ENCODE data around the gene CNPY3.

Gene CNPY3

DNA sequence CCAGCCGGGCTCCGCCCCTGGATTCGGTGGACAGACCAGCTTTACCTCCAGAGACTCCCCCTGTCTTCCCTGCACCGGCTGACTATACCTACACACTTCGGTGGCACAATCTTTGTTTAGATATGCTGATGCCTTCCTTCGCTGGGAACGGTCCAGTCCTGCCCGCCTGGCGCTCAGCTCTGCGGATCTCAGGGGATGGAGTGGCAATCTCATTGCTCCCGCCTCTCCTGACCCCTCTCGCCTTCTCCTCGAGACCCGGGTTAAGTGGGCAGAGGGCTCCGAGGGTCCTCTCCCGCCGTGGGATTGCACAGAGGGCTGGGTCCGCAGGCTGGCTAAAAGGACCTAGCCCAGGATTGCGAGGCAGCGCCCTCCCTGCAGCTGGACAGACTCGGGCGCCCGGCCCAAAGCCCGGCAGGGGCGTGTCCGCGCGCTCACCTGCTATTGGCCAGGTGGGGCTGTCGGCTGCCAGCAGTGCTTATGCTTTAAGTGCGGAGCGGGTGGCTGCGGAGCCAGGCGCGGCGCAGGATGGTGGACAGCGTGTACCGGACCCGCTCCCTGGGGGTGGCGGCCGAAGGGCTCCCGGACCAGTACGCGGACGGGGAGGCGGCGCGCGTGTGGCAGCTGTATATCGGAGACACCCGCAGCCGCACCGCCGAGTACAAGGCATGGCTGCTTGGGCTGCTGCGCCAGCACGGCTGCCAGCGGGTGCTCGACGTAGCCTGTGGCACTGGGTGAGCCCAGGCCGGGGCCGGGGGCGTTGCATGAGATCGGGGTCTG is 31.2 kb downstream of the CNPY3 start, which contains the start of gene GNMT:
GNMT (plus strand) TSS at position 512 of the 777 bp plus-strand sequence; CDS start at position 526, 14 bp downstream.
- no peak for DNase-seq (ENCODE audit: low read depth in 2 of 2)

DNA sequence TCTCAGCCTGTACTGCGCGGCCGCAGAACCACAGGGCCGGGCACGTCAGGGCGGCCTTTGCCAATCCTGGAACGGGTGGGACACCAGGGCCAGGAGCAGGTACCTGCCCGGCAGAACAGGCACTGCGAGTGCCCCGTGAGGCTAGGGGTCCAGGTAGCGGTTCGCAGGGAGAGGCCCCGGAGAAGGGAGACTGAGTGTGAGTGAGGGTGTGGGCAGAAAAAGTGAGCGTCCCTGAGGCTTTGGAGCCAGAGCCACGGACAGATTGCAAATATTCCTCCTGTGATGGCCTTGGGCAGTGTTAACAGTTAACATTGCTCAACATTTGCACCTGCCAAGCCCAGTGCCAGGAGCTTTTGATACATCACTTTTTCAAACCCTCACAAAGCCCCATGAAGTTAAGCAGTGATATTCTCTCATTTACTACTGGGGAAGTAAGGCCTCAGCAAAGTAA is 31.8 kb downstream of the CNPY3 start:
- no peak for DNase-seq (ENCODE audit: low read depth in 2 of 2)

DNA sequence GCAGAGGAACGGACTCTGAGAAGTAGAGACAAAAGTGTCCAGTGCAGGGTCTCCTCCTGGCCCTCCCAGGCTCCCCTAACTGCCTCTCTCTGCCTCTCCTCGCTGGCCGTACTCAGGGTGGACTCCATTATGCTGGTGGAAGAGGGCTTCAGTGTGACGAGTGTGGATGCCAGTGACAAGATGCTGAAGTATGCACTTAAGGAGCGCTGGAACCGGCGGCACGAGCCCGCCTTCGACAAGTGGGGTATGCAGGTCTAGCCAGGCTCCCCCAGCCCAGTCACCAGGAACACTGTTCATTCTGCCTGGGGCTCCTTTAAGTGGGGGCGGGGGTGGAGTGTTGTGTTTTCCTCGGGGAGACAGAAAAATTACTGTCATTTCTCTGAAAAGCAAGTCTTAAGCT is 32.8 kb downstream of the CNPY3 start:
- no peak for DNase-seq (ENCODE audit: low read depth in 2 of 2)

DNA sequence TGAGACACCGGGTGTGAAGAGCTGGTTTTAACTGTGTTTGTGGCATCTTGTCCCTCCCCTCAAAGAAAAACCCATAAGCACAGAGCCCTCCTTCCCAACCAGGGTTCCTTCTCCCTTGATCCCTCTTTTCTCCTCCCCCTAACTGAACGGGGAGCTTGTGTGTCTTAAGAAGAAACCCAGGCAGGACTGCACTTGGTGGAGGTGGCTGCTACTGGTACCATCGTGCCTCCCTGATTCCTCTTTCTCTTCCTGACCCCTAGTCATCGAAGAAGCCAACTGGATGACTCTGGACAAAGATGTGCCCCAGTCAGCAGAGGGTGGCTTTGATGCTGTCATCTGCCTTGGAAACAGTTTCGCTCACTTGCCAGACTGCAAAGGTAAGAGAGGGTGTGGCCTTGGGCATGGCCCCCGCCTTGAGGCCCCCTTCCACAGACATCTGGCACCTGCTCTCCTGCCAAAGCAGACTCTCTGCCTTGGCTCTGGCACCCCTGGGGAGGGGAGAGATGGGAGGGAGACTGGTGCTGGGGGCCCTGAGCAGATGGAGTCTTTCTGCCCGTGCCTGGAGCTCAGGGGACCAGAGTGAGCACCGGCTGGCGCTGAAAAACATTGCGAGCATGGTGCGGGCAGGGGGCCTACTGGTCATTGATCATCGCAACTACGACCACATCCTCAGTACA is 33.4 kb downstream of the CNPY3 start:
- no peak for DNase-seq (ENCODE audit: low read depth in 2 of 2)

DNA sequence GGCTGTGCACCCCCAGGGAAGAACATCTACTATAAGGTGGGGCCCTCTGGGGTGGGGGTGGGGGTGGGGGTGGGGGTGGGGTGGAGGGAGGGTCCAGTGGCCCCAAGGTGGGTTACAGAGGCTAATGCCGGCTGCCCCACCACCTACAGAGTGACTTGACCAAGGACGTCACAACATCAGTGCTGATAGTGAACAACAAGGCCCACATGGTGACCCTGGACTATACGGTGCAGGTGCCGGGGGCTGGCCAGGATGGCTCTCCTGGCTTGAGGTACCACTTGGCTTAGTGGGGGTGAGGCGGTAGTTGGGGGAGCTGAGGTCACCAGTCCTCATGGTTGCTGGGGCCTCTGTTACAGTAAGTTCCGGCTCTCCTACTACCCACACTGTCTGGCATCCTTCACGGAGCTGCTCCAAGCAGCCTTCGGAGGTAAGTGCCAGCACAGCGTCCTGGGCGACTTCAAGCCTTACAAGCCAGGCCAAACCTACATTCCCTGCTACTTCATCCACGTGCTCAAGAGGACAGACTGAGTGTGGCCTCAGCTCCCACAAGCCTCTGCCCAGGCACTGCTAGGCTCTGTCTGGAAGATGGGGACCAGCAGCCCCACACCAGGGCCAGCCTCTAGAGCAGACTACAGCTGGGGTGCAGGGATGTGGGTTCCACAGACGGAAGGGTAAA is 34.0 kb downstream of the CNPY3 start:
- DNase-seq (ENCODE audit: low read depth in 2 of 2), result no peak

DNA sequence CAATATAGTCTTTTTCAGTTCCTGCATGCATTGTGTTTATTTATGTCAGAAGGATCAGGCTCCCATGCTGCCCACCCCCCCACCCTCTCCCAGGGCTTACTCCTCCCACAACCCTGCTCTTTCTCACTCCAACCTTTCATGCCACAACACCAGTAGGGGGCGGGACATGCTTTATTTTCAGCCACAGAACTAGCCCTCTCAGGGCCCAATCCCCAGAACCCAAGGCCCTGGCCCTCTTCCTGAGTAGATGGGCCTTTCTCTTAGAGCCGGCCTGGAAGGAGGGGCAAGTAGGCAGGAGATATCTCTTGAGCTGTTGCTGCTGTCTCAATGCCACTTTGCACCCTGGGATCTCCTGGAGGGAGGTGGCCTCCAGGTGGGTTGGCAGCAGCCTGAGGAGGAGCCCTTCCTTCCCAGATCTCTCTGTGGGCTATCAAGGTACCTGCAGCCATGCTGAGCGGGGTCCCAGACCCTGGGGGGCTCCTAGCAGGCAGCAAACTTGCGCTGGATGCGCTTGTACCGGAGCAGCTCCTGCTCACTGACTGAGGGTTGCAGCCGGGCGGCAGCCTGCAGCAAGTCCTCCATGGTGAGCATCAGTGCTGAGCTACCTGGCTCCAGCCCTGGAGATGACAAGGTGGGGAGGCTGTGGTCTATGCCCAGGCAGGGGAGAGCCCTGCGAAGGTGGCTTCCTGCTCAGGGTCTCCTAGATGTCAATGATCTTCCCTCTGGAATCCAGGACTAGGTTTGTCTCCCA is 34.8 kb downstream of the CNPY3 start:
- DNase-seq (ENCODE audit: low read depth in 2 of 2), result peak in 1 of 2 donors; percentile 19

DNA sequence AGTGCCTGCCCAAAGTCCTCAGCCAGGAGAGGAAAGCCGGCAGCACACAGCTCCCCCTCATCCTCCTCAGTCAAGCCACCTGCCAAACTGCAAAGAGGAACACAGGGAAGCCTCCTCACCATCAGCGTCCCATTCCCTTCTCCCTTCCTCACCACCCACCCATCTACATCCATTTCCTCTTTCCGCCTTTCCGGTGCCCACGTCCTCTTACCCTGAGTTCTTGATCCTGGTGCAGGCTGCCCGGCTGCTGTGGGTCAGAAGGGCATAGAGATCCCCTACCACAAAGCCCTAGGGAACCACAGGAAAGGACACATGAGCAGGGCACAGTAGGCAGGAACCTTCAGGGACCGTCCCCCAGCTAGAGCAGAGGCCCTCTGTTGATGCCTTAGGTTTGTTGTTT is 37.3 kb downstream of the CNPY3 start:
- no peak for DNase-seq (ENCODE audit: low read depth in 2 of 2)

DNA sequence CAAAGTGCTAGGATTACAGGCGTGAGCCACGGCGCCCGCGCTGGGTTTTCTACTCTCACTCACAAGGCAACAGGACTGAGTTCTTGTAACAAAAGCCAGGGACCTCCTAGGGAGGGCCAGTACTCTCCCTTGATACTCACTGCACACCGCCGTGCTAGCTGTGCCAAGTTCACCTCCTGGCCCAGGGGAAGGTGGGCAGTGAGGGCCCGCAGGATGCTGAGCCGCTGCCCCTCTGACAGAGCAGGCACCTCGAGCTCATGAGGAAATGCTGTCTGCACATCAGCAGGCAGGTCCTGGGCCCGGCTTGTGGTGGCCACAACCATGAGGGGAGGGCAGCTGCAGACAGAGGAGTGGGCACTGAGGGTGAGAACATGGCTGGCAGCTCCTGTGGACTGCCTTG is 37.9 kb downstream of the CNPY3 start:
- DNase-seq (ENCODE audit: low read depth in 2 of 2), result no peak

DNA sequence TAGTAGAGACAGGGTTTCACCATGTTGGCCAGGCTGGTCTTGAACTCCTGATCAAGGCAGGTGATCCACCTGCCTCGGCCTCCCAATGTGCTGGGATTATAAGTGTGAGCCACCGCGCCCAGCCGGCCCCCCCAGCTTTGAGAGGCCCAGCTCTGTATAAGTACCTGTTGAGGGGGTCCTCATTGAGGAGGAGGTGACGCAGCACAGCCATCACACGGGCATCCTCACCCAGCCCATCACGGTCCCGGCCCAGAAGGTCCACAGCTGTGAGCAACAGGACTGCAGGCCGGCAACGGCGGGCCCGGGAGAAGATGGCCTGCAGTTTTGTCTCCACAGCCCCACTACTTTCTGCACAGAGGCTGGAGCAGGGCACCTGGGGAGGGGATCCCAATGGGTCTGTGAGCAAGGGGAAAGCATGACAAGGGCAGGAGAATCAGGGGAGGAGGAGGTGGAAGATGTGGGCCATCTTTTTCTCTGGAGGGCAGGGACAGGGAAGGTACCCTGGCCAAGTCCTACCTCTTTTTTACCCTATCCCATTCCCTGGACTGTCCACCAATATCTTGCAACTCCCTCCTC is 38.9 kb downstream of the CNPY3 start:
- DNase-seq (ENCODE audit: low read depth in 2 of 2), result no peak

DNA sequence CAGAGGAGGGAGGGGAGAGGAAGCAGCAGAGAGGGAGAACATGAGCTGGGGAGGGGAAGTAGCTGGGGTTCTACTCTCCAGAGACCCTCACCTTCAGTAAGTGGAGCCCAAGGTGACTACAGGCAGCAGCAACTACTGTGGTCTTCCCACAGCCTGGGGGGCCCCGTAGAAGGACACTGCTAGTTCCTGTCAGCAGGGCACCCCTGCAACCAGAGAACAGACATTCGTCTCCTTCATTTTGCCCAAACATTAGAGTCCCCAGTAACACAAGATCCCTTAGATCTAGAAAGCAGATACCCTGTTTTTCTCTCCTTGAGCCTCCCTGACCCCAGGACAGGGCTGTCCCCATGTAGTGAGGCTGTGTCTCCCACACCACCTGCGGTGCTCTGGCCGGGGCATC is 39.5 kb downstream of the CNPY3 start:
- DNase-seq (ENCODE audit: low read depth in 2 of 2), result no peak

DNA sequence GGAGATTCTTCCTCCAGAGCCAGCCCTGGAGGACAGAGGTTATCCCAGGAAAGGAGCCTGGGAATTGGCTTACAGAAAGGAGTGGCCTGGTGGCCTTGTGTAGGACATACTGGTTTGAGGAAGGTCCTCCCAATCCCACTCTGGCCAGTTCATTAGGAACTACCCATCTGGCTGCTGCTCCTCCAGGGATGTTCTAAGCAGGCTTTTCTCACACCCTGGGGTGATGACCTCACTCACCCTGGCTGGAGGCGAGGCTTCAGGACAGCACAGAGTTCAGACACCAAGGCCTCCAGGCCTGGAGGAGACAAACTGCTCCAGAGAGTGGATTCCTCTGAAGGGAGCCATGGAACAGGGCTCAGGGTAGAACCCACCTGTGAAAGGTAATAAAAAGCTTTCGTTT is 40.2 kb downstream of the CNPY3 start:
- DNase-seq (ENCODE audit: low read depth in 2 of 2), result no peak

DNA sequence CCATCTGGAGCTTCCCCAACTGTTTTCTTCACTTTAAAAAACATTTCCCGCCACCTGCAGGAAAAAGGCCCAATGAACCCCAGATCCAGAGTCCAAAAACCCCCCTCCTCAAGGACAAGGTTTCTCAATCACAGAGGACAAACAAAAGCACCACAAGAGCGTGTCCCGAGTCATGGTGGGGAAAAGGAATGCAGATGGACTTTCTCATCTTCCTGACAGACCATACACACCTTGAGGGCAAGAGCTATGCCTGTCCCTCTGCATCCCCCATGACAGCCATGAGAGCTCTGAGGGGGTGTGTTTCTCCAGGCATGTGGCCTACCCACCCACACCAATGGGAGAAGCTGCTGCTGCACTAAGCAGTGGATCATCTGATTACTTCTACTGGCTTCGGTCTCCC is 40.7 kb downstream of the CNPY3 start:
- no peak for DNase-seq (ENCODE audit: low read depth in 2 of 2)

DNA sequence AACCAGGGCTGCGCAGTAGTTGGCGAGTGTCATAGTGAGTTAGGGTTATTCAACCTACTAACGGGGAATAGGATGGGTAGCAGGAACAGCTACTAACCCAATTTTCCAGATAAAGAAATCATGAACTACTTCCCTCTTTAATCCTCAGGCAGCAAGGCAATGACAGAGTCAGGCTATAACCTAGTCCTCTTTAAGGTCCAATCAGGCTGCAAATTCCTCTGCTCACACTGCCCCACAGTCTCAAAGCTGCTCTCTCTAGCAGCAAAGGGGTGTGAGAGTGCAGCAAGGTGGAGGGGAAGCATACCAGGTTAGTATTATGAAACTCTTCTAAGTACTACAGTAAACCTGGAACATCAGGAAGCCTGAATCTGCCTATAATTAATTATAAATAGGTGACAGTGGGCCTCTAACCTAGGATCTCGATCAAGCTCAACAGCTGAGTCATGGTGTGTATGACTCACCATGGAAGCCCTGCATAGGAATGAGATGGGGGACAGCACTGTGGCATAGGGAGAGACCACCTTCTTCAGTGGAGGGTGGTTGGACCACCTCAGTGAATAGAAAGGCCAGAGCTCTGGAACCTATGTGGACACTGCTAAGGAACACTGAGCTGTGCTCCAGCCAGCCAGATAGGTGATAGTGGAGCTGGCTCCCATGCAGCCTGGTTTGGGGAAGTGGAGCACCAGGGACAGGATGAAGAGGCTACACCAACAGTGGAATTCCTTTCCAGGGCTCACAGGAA is 41.8 kb downstream of the CNPY3 start:
- no peak for DNase-seq (ENCODE audit: low read depth in 2 of 2)

DNA sequence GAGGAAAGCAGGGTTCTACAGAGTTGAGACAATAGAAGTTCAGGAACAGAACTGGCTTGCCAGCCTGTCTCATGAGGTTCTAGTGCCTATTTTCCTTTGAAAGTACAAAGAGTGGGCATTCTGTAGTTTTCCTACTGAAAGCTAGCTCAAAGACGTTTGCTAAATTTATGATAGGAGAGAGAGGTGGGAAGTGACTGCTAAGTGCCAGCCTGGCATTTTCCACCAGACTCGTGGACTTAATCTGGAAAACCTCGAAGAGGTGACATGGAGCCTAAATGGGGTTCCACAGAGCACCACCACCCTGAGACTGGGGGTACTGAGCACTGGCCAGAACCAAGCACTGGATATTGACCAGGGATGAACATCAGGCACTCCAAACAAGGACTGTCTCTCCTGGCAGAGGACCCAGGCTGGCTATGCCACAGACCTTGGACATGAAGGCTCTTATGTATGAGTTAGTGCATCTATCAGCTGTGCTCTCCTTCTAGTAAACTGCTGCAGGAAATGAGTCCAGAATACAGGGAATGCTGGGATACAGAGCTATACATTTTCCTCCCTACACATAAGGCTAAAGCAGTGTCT is 42.6 kb downstream of the CNPY3 start:
- DNase-seq (ENCODE audit: low read depth in 2 of 2), result no peak

DNA sequence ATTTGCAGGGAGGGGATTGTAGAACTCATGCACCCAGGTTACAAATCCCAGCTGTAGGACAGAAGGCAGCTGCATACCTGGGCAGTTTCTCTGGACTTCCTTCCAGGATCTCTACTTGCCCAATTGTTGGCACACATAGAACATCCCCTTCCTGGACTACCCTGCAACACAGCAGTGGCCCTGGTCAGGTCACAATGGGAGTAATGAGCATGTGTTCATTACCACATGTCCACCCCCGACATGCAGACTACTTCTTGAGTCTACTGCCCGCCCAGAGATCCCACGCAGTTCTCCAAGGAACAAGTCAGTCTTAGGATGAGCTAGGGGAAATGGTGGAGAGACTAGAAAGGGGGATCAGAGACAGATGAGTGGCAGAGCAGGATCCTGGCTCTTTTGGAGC is 44.6 kb downstream of the CNPY3 start:
- no peak for DNase-seq (ENCODE audit: low read depth in 2 of 2)

DNA sequence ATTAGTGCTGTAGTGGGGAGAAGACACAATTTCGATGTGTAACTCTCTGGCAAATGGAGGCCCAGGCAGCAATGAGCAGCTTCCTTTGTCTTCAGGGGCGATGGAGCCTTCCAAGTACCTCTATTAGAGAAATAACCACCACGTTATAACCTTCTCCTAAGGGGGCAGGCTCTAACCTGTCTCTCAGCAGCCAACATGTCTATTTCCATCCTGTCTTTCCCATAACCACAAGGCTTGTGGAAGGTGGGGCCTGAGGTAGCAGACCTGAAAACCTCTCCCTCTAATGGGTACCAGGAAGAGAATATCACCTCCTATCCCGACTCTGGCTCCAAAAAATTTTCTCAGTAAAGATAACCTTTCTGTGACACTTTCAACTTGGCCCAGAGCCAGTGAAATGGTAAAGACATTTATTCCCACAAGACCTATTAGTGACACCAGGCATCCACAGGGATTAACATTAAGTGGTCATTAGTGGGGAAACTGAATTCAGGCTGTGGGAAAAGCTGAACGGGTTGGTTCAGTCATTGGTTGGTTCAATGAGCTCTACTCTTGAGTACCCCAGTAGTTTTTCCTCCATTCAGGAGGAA is 45.7 kb downstream of the CNPY3 start:
- DNase-seq (ENCODE audit: low read depth in 2 of 2), result no peak

DNA sequence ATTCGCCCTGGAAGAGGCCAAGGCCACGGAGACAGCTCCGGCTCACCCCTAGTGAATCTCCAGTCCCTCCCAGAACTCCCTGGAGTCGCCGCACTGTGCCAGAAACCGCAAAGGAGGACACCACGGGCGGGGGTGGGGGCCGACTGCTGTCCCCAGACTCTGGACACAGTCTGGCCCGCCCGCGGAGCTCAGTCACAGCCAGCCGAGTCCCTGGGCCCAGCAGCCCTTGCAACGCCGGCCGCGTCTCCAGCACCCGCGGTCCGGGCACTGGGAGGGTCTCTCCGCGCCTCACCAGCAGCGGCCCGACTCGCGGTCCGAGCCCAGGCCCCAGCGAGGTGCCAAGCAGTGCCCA is 49.2 kb downstream of the CNPY3 start:
- no peak for DNase-seq (ENCODE audit: low read depth in 2 of 2)

DNA sequence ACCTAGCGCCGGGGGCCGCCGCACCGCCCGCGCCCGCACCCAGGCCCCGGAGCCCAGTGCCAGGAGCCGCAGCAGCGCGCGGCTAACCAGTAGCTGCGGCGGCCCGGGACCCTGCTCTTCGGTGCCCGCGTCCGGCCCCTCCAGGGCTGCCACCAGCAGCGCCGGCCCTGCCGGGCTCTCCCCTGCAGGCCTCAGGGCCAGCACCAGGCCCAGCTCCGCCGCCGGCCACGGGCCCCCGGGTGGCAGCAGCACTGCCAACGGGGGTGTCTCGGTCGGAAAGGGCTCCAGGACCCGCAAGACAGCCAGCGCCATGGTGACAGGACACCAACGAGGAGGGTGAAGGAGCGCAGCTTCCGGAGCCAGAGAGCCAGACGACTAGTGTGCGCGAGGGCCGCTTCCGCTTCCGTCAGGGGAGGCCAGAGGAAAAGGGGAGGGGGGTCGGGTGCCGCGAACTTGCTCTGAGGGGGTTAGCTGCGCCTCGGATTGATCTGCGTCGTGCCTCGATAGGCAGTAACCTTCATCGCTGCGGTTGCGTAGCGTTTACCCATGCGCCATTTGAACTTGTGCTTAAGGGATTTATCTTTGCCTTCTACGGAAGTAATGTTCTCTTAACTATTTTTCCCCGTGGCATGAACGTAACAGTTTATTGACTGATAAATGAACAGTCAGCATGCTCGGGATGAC is 49.7 kb downstream of the CNPY3 start, which contains the start of gene PEX6:
PEX6 (minus strand) TSS at position 343 of the 684 bp plus-strand sequence; CDS start at position 312, 31 bp downstream.
- peak; percentile 91 to 94 for DNase-seq (ENCODE audit: low read depth in 2 of 2)

DNA sequence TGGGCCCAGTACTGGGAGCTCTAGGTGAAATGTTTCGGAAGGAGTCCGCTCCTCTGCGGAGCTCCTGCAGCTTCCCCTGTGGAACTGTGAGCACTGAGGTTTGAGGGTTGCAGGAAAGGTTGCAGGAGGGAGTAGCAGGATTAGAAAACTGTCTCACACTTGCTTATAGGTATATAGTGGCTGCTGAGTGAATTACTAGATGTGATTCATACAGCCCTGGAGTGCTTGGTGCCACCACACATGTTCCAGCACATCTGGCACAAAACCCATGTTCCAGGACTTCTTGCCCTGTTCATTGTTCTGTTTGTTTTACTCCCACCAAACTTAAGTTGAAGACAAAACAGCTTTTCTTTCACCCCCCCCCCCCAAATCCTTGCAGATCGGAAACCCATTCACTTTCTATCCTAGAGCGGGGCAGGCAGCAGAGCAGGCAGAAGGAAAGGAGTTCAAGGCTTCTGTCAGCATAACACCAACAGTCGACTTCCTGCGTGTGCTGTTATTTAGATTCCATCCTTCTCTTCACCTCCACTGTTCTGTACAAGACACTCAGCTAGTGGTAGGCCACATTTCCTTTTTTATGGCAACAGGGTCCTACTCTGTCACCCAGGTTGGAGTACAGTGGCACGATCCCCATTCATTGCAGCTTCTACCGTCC is 50.4 kb downstream of the CNPY3 start:
- DNase-seq (ENCODE audit: low read depth in 2 of 2), result no peak
